ENCODE data around the gene VPS13C.

GRCh38 chr15:62093809-62094208 is 33.6 kb upstream of the VPS13C start:
- TF ChIP-seq EZH2 (IDR thresholded peaks at IDR 0.05) (no peak), CTCF (IDR thresholded peaks at IDR 0.05) (no peak), EZH2phosphoT487 (IDR thresholded peaks at IDR 0.05) (no peak)

Measured in neural progenitor cell (in vitro differentiated cells).